OCI-LY1 (cell line): ENCODE data around the gene FARSB.

ENCODE experiments used
- CTCF ChIP-seq: fragments of 200-600 bp; sonication (generic), shearing (Covaris generic); IDR thresholded peaks from 2 replicates; pipeline ENCODE4 v1.5.1; 2017; ENCODE audit warnings: mild to moderate bottlenecking, antibody characterized with exemption, low read length, moderate library complexity, mixed read lengths
- EZH2 ChIP-seq: fragments of 200-600 bp; sonication (generic), shearing (Covaris generic); IDR thresholded peaks from 2 replicates; pipeline ENCODE4 v1.8.0; 2017; ENCODE audit warnings: borderline replicate concordance, mixed run types, mild to moderate bottlenecking, antibody characterized with exemption, low read length, moderate library complexity, mixed read lengths

GRCh38 chr2:222609381-222609780 lies 46.5 kb downstream of the FARSB start:
- TF ChIP-seq CTCF = no peak
- TF ChIP-seq EZH2 = no peak
